GM19463 (cell line): ENCODE data around the gene F7.
"Not testable (repeated sequence)": the region's sequence is repeated elsewhere in the genome, so short reads cannot be mapped to it uniquely, and the experiment has no call there.

ENCODE experiments used
- ATAC-seq: cut with Tn5 transposase; IDR thresholded peaks from one replicate; pipeline ENCODE4 v1.9.1; 2021; ENCODE audit warnings: mild to moderate bottlenecking, moderate library complexity; ENCODE audit not compliant: unreplicated experiment

Gene F7

GRCh38 chr13:113105032-113105920 is at the start of gene F7:
Gene F7, plus strand, starts transcription at chr13:113105791. Its CDS starts 51 bp downstream, at chr13:113105842.
- no peak for ATAC-seq

DNA sequence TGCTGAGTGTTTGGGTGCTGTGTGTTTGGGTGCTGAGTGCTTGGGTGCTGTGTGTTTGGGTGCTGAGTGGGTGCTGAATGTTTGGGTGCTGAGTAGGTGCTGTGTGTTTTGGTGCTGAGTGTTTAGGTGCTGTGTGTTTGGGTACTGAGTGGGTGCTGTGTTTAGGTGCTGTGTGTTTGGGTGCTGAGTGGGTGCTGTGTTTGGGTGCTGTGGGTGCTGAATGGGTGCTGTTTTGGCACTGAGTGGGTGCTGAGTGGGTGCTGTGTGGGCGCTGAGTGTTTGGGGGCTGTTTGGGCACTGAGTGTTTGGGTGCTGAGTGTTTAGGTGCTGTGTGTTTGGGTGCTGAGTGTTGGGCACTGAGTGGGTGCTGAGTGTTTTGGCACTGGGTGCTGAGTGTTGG is 48.5 kb upstream of the F7 start:
- no peak for ATAC-seq

DNA sequence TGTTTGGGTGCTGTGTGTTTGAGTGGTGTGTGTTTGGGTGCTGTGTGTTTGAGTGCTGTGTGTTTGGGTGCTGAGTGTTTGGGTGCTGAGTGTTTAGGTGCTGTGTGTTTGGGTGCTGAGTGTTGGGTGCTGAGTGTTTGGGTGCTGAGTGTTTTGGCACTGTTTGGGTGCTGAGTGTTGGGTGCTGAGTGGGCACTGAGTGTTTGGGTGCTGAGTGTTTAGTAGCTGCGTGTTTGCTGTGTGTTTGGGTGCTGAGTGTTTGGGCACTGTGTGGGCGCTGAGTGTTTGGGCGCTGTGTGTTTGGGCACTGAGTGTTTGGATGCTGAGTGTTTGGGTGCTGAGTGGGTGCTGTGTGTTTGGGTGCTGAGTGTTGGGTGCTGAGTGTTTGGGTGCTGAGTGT is 48.0 kb upstream of the F7 start:
- not testable (repeated sequence) for ATAC-seq

- ATAC-seq: no peak
Measured at GRCh38 chr13:113058129-113058987, 47.2 kb upstream of the F7 start.

DNA sequence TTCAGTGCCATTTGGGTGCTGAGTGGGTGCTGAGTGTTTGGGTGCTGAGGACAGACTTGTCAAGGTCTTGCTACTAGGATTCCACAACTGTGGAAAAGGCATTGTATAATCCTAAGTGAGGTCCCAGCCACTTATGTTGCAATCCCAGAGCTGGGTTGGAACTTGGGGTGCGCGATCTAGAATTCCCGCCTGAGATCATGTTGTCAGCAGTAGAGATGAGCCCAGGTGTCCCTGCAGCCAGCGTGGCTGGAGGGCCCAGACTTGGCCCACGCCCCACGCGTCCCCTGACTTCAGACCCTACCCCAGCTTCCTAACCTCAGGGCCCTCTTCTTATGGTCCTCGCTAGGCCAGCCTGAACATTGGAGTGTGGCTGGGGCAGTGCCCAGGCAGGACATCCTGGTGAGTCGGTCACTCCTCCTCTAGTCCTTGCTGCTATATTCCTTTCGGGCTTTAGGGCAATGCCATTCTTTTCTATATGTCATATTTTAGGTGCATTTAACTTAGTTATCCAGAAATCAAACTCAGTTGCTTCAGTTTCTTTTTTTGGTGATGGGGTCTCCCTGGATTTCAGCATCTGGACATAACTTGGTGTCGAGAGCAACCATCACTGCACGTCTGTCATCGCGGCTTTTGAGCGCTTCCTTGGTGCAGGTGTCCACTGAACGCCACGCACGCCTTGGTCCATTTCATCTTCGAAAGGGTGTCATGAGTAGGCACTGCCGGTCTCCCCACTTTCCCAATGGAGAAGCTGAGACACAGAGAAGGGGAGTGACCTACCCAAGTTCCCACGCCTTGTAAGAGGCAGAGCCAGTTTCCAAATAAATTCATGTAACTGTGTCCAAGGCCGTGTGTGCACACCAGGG is 46.4 kb upstream of the F7 start:
- ATAC-seq: no peak

- no peak for ATAC-seq
Measured at GRCh38 chr13:113059891-113060290, 45.7 kb upstream of the F7 start.

- no peak for ATAC-seq
Measured at GRCh38 chr13:113060557-113061270, 44.9 kb upstream of the F7 start.

DNA sequence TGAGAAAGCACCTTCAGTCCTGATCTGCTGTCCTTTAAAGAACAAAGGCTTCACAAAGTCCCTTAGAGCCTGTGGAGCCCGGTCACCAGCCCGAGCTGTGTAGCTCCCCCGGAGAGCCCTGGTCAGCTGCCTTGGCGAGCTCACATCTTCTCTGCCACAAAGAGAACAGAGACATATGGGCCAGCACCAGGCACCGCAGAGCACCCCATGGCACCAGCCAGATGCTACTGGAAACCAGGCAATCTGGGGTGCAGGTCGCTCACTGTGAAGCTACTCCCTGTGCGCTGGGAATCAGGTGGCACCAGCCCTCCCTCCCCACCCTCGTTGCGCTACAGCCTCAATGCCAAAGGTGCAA is 44.3 kb upstream of the F7 start:
- no peak for ATAC-seq

DNA sequence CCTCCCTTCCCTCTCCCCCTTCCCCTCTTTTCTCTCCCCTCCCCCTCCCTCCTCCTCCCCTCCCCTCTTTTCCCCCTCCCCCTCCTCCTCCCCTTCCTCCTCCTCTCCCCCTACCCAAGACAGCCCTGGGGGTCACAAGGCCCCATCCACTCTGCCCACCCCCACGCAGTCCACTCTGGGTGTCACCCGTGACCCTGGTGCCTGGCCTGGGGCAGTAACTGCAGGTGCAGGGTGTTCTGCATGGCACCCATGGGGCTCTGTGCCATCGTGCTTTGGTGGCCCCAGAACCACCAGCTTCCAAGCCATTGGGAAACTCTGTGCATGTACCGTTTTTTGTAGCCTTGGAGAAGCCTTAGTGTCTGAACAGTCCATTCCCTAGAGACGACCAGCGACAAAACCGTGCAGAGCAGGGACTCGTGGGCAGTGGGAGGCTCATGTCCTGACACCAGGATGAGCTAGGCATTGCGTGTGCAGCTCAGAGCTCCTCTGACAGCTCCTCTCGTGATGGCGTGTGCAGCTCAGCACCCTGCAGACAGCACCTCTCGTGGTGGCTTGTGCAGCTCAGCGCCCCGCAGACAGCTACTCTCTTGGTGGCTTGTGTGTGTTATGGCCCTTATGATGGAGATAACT is 43.7 kb upstream of the F7 start:
- ATAC-seq: no peak

DNA sequence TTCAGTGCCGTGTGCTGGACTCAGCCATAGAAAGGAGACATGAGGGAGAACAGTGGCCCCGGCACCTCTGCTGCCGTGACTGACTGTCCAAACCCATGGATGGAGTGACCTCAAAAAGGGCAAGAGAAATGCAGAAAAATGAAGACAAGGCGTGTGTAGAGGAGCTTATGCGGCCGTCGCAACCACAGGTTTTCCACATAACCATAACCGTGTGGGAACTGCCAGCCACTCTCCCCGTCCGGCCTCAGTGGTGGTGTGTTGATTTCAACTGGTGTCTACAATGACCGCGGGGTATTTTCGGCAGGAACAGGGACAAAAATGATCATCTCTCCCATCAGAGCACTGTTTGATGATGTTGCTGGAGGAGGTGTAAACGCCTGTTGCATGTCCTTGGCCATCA is 42.9 kb upstream of the F7 start:
- ATAC-seq: no peak

DNA sequence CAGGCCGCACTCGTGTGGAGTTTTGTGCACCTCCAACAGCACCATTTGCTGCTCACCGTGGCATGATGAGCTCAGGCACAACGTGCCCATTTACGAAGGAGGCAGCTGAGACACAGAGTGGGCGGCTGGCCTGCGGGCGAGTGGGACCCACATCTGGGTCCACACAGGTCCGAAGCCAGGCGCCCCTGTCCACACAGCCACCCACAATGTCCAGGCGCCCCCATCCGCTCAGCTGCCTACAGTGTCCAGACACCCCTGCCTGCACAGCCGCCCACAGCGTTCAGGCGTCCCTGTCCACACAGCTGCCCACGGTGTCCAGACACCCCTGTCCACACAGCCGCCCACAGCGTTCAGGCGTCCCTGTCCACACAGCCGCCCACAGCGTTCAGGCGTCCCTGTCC is 42.5 kb upstream of the F7 start:
- ATAC-seq: no peak

GRCh38 chr13:113064000-113064533 is 41.5 kb upstream of the F7 start:
- no peak for ATAC-seq

GRCh38 chr13:113064534-113065405 is 40.8 kb upstream of the F7 start:
- ATAC-seq: no peak

- no peak for ATAC-seq
Measured at GRCh38 chr13:113065406-113066141, 40.0 kb upstream of the F7 start.

DNA sequence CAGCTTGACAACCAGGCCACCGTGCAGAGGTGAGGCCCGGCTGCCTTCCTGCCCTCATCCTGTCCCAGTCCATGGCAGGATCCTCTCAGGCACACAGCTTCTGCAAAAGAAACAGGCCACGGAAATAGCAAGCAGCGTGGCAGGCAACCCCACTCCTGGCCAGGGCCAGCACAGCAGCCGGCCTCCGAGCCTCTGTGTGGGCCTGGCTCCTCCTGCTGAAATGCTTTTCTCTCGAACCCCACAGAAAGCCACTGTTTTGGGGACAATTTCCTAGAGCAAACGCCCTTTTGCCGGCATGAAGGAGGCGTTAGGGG is 39.5 kb upstream of the F7 start:
- ATAC-seq: no peak

GRCh38 chr13:113066746-113067145 is 38.8 kb upstream of the F7 start:
- no peak for ATAC-seq

DNA sequence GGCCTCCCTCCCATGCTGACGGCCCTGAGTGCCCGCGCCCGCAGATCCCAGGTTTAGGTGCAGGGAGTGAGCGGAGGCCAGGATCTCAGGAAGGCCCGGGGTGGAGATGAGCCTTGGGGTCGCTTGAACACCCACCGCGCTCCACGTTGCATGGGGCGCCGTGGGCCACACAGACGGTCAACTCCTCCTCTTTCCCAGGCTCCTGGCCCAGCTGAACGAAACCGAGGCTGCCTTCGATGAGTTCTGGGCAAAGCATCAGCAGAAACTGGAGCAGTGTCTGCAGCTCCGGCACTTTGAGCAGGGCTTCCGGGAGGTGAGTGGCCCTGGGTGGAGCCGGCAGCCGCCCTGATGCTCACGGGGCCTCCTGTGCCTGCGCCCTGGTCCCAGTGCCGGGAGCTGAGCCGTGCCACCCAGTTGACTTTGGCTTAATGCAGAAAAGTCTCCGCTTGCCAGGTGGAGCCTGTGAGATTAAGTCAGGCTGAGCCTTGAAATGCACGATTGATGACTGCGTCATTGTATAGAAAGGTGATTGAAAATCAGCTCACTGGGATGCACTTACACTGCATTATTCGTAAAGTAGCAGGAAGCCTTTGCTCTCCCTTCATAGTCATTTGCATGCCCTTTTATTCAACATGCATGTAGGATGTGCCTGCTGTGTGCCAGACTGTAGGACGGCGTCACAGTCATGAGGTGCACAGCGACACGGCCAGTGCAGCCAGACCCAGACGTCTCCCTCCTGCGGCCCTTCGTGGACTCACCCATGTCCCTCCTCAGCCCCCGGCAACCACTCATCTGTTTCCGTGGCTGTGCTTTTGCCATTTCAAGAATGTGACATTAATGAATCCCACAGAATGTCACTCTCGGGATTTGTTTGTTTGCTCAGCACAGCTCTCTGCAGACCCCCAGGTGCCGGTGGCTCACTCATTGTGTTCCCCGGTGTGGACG is 35.5 kb upstream of the F7 start:
- ATAC-seq: no peak
